PC-3 (cell line): ENCODE results near the gene THSD8.

Experiments used
- EZH2phosphoT487 ChIP-seq: fragments of 300-600 bp; sonication (generic); IDR thresholded peaks from 2 replicates; pipeline ENCODE4 v1.6.1; 2018; ENCODE audit warnings: mild to moderate bottlenecking, antibody characterized with exemption, low read length, borderline replicate concordance
- TF ChIP-seq, protein P1 (sequence below): fragments of 300-600 bp; sonication (generic); conservative IDR thresholded peaks from 2 replicates; pipeline ENCODE4 v1.5.1; 2017; ENCODE audit warnings: antibody characterized with exemption, low read depth, mild to moderate bottlenecking, low read length

DNA sequence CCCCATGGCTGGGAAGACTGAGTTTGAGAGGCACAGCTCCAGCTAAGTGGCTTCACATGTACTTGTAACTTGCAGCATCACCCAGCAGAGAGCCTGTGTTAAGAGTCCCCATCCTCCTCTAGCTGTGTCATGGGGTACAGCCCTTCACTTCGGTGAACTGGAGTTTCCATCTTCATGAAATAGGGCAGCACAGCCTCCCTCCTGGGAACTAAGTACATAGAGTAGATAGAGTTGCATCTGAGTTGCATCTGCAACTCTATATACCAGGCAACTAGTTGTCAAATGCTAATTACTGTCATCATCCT is 1.5 kb upstream of the THSD8 start:
- TF ChIP-seq, protein P1, sequence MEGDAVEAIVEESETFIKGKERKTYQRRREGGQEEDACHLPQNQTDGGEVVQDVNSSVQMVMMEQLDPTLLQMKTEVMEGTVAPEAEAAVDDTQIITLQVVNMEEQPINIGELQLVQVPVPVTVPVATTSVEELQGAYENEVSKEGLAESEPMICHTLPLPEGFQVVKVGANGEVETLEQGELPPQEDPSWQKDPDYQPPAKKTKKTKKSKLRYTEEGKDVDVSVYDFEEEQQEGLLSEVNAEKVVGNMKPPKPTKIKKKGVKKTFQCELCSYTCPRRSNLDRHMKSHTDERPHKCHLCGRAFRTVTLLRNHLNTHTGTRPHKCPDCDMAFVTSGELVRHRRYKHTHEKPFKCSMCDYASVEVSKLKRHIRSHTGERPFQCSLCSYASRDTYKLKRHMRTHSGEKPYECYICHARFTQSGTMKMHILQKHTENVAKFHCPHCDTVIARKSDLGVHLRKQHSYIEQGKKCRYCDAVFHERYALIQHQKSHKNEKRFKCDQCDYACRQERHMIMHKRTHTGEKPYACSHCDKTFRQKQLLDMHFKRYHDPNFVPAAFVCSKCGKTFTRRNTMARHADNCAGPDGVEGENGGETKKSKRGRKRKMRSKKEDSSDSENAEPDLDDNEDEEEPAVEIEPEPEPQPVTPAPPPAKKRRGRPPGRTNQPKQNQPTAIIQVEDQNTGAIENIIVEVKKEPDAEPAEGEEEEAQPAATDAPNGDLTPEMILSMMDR: no peak
- no peak for TF ChIP-seq EZH2phosphoT487
